Stimulated activated CD8-positive, alpha-beta memory T cell treated with anti-CD3 and anti-CD28 coated beads, Interleukin-4, amount 100 ng/mL, for 24 hours (primary cell): ENCODE measurements around the gene ZFAND3.
"Not testable (repeated sequence)": the region's sequence is repeated elsewhere in the genome, so short reads cannot be mapped to it uniquely, and the experiment has no call there.

ENCODE experiments used
- DNase-seq: peaks from one replicate; pipeline ENCODE4 v3.0.0-alpha.2; 2020; ENCODE audit warnings: low read depth

Gene ZFAND3

GRCh38 chr6:38091613-38092012 is 272.1 kb downstream of the ZFAND3 start:
- DNase-seq, result no peak

GRCh38 chr6:38092465-38092864 is 272.9 kb downstream of the ZFAND3 start:
- DNase-seq, result no peak

DNA sequence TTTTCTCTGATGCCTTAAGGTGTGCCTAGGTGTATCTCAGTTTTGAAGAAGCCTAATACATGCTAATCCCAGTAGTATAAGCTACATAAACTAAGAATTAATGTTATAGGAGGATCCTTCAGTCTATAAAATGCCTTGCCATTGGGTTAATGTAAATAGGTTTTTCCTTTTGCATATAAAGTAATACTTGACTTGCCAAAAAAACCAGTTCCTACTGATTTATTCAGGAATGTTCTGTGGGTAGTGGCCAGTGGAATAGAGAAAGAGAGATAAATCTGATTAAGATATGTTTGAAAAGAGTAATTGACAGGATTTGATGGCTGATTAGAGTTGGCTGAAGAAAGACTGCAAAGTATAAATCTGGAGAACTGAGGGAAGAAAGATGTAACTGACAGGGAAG is 273.4 kb downstream of the ZFAND3 start:
- DNase-seq, result no peak

DNA sequence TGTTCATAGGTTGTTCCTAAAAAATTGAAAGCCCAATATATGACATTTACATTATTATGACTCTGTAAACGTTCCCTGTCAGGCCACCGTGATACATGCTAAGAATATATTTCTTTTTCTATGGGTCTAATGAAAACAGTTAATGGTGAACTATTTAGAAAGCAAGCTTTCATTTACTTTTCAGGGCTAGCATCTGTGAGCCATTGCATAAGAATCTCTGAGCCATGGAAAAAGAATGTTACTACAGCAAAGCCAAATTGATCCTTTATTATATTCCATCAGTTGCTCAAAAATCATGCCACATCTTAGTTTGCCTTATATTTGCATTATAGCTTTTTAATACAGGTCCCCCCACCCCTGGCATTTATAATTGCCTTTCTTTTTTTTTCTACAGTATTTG is 275.5 kb downstream of the ZFAND3 start:
- DNase-seq, result no peak

GRCh38 chr6:38099221-38099620 is 279.7 kb downstream of the ZFAND3 start:
- no peak for DNase-seq

GRCh38 chr6:38100380-38100779 is 280.9 kb downstream of the ZFAND3 start:
- no peak for DNase-seq

DNA sequence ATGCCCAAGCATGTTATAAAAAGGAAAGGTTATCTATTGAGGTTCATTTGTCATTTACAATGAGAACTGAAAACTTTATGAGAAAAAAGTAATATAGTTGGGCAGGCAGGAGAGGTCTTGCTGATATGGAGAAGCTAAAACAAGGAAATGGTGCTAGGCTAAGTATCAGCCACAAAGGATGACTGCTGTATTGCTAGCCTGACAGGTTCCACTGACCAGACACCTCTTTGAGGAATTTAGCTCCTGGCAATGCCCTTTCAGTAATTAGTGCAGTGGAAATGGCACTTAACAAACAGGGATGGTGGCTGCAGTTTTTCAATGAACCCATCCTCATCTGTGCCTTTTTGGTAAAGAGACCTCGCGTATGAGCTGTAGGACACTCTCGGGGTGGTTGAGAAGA is 284.4 kb downstream of the ZFAND3 start:
- no peak for DNase-seq

- no peak for DNase-seq
Observed at GRCh38 chr6:38105066-38105465, 285.5 kb downstream of the ZFAND3 start.

DNA sequence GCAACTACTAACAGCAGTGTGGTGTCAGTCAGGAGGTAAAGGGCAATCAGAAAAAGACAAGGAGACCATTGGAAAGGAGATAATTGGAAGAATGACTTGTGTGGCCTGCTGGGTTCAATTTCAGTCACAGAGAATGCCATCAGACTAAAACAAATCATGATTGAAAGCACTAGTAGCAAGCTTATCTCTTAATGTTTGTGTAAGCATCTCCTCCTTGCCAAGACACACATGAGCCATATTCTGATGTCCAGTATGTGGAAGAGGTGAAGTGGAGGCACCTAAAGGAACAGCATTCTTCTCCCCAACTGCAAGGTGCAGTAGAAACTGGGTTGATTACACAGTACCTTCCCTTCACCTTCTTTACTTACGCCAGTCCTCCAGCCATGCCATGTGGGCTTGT is 287.5 kb downstream of the ZFAND3 start:
- no peak for DNase-seq

DNA sequence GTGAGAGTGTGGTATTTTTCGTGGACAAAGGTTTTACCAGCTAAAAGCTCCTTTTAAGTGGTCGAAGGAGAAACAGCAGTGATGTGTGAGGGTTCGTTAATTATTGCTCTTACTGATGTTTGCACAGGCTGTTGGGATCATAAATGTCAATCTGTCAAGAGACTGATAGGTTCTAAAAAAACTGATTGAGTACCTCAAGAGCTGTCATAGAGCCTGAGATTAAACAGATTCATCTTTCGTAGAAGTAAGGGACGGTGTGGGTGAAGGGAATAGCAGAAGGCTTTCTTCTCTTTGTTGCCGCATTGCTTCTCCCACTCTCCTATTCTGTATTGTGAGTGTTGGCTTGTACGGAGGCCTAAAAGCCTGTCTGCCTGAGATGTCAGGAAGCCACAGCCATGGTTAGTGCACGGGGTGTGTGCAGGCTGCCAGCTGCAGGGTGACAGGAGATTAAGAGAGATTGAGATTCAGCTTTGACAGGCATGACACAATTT is 291.0 kb downstream of the ZFAND3 start:
- DNase-seq, result no peak

DNA sequence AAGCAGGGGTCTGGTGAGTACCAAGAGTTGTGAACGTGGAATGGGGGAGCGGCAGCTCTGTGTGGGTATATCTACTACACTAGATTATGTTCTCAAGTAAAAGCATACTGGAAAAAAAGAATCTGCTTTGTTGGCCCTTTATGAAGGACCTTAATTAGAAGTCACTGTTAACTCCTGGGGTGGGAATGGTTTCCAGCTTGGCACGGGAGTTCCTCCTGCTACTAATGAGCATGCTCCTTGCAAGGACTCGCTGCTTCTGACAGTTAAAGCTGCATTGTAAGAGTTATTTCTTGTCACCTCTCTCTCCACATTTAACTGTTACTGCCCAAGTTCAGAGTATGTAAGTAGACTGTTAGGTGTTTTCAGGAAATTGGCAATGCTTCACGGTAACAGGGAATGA is 292.7 kb downstream of the ZFAND3 start:
- no peak for DNase-seq

DNA sequence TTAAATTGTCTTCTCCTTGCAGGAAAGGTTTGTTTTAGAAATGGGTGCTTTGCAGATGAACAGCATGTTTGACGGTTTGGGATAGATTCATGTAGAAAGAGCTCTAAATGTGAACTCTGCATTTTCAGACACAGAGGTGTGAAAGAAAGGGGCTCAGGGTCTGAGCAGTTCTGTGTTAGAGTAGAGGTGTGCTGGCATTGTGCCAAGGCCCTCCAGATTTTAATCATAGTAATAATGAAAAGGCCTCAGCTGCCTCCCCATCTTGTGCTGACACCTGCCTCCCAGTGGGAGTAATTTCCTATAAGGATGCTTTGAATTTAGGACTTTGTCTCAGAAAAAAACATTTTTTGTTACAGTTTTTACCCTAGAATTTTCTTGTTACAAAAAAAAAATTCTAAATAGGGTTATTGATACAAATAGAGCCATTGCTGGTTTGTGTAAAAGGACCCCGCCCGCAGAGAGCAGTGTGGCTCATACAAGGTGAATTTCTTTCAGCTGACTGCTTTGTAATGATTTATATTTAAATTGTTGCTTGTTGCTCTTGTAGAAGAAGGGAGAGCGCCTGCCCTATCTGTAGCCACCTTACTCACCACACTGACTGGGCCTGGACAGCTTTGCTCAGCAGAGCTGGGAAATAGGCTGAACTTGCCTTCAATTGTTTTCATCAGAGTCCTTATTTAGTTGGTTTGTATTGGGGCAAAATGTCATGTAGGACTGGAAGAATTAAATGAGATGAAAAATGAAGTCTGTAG is 294.5 kb downstream of the ZFAND3 start:
- no peak for DNase-seq

DNA sequence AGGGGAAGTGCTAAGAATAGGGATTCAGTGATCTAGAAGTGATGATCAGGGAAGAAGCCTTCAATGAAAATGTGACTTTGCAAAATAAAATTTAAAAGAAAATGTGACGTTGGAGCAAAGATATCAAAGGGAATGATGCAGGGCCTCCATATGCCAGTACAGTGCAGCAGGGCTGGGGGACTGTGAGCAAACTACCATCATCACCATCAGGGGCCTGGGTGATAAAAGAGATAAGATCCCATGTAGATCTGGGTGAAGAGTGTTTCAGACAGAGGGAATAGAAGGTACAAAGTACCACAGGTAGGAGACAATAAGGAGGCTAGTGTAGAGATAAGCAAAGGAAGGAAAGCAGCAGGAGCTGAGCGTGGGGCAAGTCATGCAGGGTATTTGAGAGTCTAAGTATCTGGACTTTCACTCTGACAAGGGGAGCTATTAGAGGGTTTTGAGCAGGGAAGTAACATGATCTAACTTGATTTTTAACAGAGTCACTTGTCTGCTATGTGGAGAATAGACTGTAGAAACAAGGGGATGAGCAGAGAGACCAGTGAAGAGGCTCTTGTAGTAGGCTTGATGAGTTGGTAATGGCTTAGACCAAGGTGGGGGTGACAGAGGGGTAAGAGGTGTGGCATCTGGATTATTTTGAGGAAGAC is 295.6 kb downstream of the ZFAND3 start:
- DNase-seq, result no peak

DNA sequence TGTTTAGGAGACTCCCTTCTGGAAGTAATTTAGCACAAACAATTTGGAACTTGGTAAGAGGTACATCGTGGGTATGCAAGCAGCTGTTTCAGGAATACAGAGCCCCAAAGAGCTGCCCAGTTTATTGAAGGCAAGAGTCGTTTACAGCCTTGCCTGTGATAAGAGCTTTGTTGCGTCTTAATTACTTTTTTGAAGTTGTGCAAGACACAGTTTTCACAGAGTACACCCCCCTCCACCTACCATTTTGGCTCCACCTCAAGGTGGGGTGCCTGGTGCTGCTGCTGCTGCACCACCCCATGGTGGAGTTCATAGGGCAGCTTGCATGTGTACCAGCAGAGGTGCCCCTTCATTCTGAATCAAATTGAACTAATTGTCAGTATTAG is 296.1 kb downstream of the ZFAND3 start:
- DNase-seq, result no peak

- no peak for DNase-seq
Observed at GRCh38 chr6:38116248-38116647, 296.7 kb downstream of the ZFAND3 start.

- no peak for DNase-seq
Observed at GRCh38 chr6:38117281-38117680, 297.8 kb downstream of the ZFAND3 start.

DNA sequence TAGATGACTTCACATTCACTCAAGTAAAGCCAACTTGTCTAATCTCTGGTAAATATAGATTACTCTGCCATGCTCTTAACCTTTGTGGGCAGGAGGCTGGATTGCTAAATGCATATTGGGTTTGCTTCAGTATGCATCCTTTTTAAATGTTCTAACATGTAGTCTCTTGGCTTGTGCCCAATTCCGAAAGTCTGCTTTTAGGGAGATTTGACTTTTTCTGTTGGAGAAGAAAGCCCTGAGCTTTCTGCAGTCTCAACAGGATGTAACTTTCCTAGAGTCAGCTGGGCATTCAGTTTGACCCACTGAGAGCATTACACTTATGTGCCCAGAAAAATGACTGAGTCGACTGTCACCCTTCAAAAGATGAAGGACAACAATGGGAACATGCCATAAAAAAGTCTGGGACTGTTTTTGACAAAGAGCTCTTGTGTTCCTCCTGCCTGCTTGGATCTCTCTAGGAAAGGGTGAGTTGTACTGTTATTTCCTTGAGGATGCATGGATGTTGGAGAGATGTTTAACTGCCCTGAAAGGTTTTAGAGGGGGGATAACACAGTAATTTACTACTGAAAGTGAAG is 299.4 kb downstream of the ZFAND3 start:
- DNase-seq, result no peak

DNA sequence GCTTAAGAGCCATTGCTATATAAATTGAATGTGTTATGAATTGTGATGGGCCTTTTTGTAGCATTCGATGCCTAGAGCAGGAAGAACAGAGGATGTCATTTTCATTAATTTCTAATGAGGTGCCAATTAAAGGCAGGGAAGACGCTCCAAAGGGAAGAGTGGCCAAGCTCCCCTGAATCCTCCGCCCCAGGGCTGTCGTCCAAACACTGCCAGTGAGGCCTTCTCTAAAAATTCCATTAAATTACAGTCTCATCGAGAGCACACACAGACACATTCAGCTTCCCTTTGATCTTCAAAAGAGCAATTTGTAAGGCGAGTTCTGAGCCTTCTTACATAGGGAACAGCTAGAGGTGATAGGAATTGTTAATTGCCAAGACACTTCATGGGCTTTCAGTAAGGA is 300.0 kb downstream of the ZFAND3 start:
- DNase-seq, result no peak

- not testable (repeated sequence) for DNase-seq
Observed at GRCh38 chr6:38124224-38124926, 304.8 kb downstream of the ZFAND3 start.

- DNase-seq, result no peak
Observed at GRCh38 chr6:38127284-38127683, 307.8 kb downstream of the ZFAND3 start.

DNA sequence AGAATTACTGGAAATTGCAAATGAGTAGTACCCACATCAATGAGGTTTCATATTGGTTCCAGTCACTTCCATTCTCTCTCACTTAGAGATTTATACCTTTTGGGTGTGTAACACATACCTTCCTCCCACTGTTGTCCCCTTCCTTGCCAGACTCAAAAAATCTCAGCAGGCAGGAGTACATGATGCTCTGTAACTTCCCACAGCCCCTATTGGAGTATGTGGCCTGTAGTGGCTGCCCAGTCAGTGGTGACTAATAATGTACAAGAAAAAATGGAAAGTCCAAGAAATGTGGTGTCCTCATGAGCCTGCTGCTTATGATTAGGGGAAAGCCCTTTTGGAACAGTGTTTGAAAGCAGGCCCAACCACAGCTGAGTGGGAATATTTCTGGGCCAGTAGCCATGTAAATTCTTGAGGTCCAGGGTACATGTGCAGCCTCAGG is 312.0 kb downstream of the ZFAND3 start:
- DNase-seq, result no peak

- DNase-seq, result no peak
Observed at GRCh38 chr6:38133932-38134703, 314.6 kb downstream of the ZFAND3 start.
